Esophagus squamous epithelium (tissue), 5 donors: Measurements from ENCODE around the gene APP. TPM values are rescaled to one million over a fixed set of nuclear protein-coding genes. Genes with fewer than 3 reads are reported as not detected.

Experiments used
- DNase-seq: peaks from one replicate; lab custom pipeline; 2025; lab: John Stamatoyannopoulos, UW
- H3K27ac ChIP-seq, 4 donors: fragments of 200-600 bp; sonication (generic); one replicate each; pipeline ENCODE4 v1.5.1; 2016 to 2019; ENCODE audit warnings: mild to moderate bottlenecking in 1 of 4
- H3K27me3 ChIP-seq, 4 donors: fragments of 200-600 bp; sonication (generic); 1 replicate in 3 of 4; 2 replicates in 1 of 4; pipeline versions ENCODE4 v1.5.1 to v1.6.0; 2017 to 2021; ENCODE audit warnings: antibody characterized with exemption in 1 of 4
- H3K36me3 ChIP-seq, 3 donors: fragments of 200-600 bp; sonication (generic); one replicate each; pipeline ENCODE4 v1.5.1; 2016 to 2019
- H3K4me1 ChIP-seq, 3 donors: fragments of 200-600 bp; sonication (generic); one replicate each; pipeline ENCODE4 v1.5.1; 2017 to 2019
- H3K4me3 ChIP-seq, 4 donors: fragments of 200-600 bp; sonication (generic); 1 replicate in 3 of 4; 2 replicates in 1 of 4; pipeline ENCODE4 v1.5.1; 2016 to 2019; ENCODE audit warnings: mild to moderate bottlenecking in 2 of 4, moderate library complexity in 1 of 4
- H3K9me3 ChIP-seq, 3 donors: fragments of 200-600 bp; sonication (generic); one replicate each; pipeline ENCODE4 v1.5.1; 2016 to 2019
- CTCF ChIP-seq, 6 experiments: fragments of 450-650 bp in 4 of 6; fragments of 200-600 bp in 2 of 6; sonication (generic) in 2 of 6; IDR thresholded peaks; one replicate each; pipeline ENCODE4 v1.5.1; 2016 to 2019; ENCODE audit warnings: antibody characterized with exemption in 6 of 6, mild to moderate bottlenecking in 4 of 6, moderate library complexity in 4 of 6
- POLR2A ChIP-seq, 4 donors: fragments of 450-650 bp; IDR thresholded peaks; one replicate each; pipeline ENCODE4 v1.6.1; 2017; ENCODE audit warnings: antibody characterized with exemption in 4 of 4, mild to moderate bottlenecking in 4 of 4, moderate library complexity in 3 of 4
- WGBS, 2 donors: methylation state at CpG; one replicate each; pipeline ENCODE4 v1.1.5; 2018; 5-methylcytosine and 5-hydroxymethylcytosine counted together
- intact Hi-C: fragments of 100-400 bp; cut with DNase I; formaldehyde crosslinking; loops from one replicate; pipeline ENCODE4 v1.15.0; 2022
- total RNA-seq, 4 donors: library from RNA; depleted of rRNA; stranded (reverse); fragments of >200 nt; gene quantifications; one replicate each; pipeline ENCODE4 v1.1.0, GENCODE V29; 2016
- donor health status: DM: yes; HTN: yes; CAD: no.

The APP gene
- total RNA-seq, 4 donors from 2014 or later = 58.2 to 277 (median 183) TPM

GRCh38 chr21:26067836-26068594 is 102.6 kb downstream of the APP start:
- H3K4me1 ChIP-seq = peaks cover 0 to 33% (median 8%) of the 10 kb centered on the region in 3 donors
- intact Hi-C loops = no loop called here
- no peaks in the 10 kb centered on the region for H3K27me3 ChIP-seq
- TF ChIP-seq POLR2A (IDR thresholded peaks at IDR 0.05) = no peak
- no peak for TF ChIP-seq CTCF (IDR thresholded peaks at IDR 0.05)
- no peak overlapping the region for H3K27ac ChIP-seq
- H3K36me3 ChIP-seq = no peaks in the 10 kb centered on the region
- 70 to 83% methylated on average over 12 of the region's 12 CpGs for WGBS, 2 donors
- H3K4me3 ChIP-seq = no peak overlapping the region
- no peak for DNase-seq
- no peaks in the 10 kb centered on the region for H3K9me3 ChIP-seq

- DNase-seq = no peak
- intact Hi-C loops = no loop called here
- Histone ChIP-seq H3K9me3 (no peaks in the 10 kb centered on the region), H3K27me3 (no peaks in the 10 kb centered on the region), H3K4me3 (no peak overlapping the region), H3K36me3 (no peaks in the 10 kb centered on the region), H3K27ac (no peak overlapping the region), H3K4me1 (peaks cover 0 to 20% (median 0%) of the 10 kb centered on the region in 3 donors)
- TF ChIP-seq CTCF (IDR thresholded peaks at IDR 0.05) (no peak), POLR2A (IDR thresholded peaks at IDR 0.05) (no peak)
- WGBS, 2 donors = 87 to 95% methylated on average over 6 of the region's 6 CpGs
Measured at GRCh38 chr21:26064506-26064905, 106.1 kb downstream of the APP start.

- H3K27me3 ChIP-seq = no peaks in the 10 kb centered on the region
- no peaks in the 10 kb centered on the region for H3K36me3 ChIP-seq
- 53 to 81% methylated on average over 4 of the region's 4 CpGs for WGBS, 2 donors
- peak overlapping the region in 2 of 4 donors; percentile 40 to 47 for H3K27ac ChIP-seq
- intact Hi-C loops = no loop called here
- no peak for DNase-seq
- H3K4me3 ChIP-seq = no peak overlapping the region
- no peaks in the 10 kb centered on the region for H3K9me3 ChIP-seq
- no peak for TF ChIP-seq POLR2A (IDR thresholded peaks at IDR 0.05)
- TF ChIP-seq CTCF (IDR thresholded peaks at IDR 0.05) = no peak
- H3K4me1 ChIP-seq = peaks cover 0 to 24% (median 0%) of the 10 kb centered on the region in 3 donors
Measured at GRCh38 chr21:26061437-26061836, 109.1 kb downstream of the APP start.

- peak overlapping the region in 2 of 4 donors; percentile 5 to 29 for H3K27ac ChIP-seq
- intact Hi-C loops = no loop called here
- peaks cover 0 to 31% (median 0%) of the 10 kb centered on the region in 3 donors for H3K4me1 ChIP-seq
- WGBS, 2 donors = 76 to 89% methylated on average over 7 of the region's 7 CpGs
- no peak for DNase-seq
- H3K36me3 ChIP-seq = no peaks in the 10 kb centered on the region
- TF ChIP-seq CTCF (IDR thresholded peaks at IDR 0.05) = no peak
- TF ChIP-seq POLR2A (IDR thresholded peaks at IDR 0.05) = no peak
- no peak overlapping the region for H3K4me3 ChIP-seq
- H3K9me3 ChIP-seq = no peaks in the 10 kb centered on the region
- no peaks in the 10 kb centered on the region for H3K27me3 ChIP-seq
Measured at GRCh38 chr21:26060335-26061115, 110.0 kb downstream of the APP start.
